GM21619 (cell line): Measurements from ENCODE around the gene GPATCH4.
"Not testable (repeated sequence)": the region's sequence is repeated elsewhere in the genome, so short reads cannot be mapped to it uniquely, and the experiment has no call there.

Source experiments
- ATAC-seq: cut with Tn5 transposase; IDR thresholded peaks from one replicate; pipeline ENCODE4 v1.9.1; 2021; ENCODE audit not compliant: unreplicated experiment

Gene GPATCH4

DNA sequence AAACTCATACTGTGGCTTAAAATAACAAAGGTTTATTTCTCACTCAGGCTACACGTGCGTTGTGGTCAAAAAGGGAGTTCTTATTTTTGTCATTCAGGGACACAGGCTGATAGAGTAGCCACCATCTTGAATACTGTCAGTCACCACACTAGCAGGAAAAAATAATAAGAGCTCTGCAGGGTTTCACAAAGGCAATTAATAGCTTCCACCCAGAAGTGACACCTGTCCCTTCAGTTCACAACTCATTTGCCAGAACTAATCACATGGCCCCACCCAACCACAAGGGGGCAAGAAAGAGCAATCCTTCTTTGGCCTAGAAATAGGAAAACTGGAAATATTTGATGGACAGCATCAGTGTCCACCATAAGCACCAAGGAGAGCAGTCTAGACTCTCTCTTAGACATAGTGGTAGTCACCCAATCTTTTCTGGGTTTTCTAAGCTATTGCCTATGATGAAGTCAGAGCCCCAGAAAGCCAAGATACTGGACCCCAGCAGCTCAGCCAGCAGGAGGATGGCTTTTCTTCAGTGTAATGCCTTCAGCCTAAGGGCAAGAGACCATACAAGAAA lies 26.1 kb upstream of the GPATCH4 start:
- no peak for ATAC-seq

DNA sequence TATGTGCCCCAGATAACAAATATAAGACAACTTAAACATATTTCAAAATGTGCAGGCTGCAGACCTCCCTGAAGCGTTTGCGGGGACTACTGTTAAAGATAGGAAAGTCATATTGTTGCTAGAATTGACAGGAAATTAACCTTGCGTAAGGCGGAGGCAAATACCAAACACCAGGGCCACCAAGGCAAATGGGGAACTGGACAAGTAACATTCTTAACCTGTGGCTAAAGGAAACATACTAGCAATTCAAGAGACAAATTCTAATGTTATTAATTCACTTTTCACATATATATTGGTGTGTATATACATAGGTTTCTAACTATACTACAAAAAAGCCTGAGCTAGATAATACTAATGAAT lies 24.8 kb upstream of the GPATCH4 start:
- no peak for ATAC-seq

DNA sequence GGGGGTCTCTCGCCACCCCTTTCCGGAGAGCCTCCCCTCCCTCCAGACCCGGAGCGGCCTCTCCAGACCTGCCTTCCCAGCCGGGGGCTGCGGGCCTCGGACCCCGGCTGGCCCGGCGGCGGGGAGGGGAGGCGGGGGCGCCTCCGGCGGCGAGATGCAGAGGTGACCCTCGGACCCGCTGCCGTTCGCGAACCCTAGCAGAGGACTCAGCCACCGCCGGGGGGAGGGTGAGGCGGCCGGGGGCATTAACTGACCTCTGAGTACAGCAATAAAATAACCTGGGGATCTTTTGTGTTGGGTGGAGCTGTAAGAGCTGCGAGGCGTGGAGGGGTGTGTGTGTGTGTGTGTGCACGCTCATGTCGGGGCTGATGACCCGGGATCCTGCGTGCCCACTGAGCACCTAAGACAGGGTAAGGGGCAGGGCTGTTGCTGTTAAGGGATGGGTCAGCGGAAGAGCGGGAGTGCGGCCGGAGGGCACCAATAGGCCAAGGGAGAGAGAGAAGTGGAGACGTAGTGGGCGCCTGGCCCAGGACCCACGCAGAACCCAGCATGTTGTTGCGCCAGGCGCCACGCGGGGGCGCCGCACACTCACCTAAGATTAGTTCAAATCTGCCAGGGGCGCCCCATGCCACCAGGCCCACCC lies 24.3 kb upstream of the GPATCH4 start:
- no peak for ATAC-seq

DNA sequence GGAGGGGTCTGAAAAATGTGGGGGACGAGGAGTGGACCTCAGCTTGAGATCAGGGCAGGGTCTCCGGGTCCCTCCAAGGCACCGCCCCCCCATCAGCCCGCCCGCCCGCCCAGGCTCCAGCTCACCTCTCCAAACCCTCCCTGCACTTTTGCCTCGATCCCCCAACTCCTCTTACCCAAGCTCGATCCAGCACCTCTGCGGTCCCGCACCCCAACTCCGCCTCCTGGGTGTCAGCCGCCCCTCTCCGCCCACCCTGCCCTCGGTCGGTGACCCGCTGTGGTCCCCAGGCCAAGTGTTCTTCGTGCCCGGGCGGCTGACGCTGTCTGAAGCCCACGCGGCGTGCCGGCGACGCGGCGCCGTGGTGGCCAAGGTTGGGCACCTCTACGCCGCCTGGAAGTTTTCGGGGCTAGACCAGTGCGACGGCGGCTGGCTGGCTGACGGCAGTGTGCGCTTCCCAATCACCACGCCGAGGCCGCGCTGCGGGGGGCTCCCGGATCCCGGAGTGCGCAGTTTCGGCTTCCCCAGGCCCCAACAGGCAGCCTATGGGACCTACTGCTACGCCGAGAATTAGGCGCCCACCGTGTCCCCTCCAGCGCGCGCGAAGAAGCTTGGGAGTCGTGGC lies 23.6 kb upstream of the GPATCH4 start:
- ATAC-seq, result no peak

DNA sequence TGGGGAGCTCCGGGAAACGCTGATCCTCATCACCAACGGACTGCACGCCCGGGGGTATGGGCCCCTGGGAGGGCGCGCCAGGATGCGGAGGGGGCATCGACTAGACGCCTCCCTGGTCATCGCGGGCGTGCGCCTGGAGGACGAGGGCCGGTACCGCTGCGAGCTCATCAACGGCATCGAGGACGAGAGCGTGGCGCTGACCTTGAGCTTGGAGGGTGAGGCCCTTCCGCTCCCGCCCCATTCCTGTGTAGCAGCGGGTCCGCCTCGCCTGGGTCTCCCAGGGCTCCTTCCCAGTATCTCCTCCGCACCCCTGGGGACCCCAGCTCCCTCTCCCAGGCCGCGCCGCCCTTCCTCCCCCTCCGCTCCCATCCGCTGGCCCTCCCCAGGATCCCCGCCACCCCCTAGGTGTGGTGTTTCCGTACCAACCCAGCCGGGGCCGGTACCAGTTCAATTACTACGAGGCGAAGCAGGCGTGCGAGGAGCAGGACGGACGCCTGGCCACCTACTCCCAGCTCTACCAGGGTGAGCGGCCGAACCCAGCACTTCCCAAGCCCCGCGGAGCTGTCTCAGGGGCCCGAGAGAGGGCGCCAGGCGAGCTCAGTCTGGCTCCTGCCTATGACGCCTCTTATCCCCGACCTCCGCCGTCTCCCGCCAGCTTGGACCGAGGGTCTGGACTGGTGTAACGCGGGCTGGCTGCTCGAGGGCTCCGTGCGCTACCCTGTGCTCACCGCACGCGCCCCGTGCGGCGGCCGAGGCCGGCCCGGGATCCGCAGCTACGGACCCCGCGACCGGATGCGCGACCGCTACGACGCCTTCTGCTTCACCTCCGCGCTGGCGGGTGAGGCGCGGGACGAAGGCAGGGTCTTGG lies 22.9 kb upstream of the GPATCH4 start:
- ATAC-seq, result no peak

DNA sequence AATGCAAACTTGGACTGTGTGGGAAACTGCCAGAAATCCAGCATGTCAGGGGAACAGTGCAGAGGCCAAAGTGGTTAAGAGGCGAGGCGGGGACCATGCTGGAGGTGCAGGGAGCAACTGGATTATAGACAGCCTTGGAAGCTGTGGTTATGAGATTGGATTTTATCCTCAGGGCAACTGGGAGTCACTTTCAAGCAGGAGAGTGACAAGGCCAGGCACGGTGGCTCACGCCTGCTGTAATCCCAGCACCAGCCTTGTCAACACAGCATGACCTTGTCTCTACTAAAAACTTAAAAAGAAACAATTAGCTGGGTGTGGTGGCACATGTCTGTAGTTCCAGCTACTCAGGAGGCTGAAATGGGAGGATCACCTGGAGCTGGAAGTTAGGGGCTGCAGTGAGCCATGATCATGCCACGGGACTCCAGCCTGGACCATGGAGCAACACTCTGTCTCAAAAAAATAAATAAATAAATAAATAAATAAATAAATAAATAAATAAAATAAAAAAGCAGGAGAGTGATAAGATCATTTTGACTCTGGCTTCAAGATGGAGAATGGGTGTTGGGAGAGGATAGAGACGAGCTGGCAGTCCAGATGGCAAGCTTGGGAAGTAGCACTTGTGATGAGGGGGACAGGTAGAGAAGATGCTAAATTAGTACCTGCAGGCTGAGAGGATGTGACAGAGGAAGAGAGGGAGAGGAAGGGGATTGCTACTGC lies 21.5 kb upstream of the GPATCH4 start:
- no peak for ATAC-seq

DNA sequence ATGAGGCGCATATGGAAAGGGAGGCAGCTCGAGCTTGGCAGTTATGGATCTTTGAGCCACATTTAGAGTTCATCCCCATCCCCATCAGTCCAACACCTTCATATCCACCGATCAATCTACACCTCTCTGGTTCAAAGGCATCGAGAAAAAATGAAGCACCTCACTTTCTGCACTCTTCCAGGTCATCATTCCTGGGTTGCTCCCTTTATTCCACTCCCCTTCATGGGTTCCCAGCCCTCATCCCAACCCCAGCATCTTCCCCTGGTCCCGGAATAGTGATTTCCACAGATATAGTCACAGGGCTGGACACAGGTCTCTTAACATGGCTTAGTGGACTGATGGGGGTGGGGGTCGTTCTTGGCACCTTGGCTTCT lies 18.3 kb upstream of the GPATCH4 start:
- ATAC-seq, result no peak

DNA sequence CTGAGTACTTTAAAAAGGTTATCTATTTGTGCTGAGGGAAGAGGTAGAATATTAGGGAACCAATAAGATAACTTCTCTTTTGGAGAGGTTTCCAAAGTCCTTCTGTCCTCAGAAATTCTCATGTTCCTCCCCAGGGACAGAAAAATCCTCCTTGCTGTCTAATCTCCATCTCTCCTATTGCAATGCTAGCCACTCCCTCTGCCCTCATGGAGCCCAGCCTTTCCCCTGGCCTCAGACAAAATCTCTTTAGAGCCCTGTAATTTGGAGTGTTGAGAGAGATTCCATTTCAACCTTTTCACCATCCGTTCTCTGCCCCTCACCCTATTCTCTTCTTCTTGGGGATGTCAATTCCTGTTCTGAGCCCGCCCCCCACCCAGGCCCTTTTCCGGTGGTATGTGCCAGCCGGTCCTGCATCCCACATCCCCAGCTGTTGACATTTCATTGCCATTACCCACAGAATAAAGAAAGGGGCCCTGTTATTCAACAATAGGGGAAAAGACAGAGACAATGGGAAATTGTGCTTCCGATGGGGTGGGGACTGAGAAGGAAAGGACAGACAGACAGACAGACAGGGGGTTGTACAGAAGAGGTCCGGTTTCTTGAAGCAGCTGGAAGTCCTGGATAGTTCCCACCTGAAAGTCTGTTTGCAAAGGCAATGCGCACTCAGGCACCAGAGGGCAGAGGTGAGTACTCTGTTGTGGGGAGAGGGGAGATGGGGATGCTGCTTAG lies 17.7 kb upstream of the GPATCH4 start, which contains the start of gene HAPLN2:
Gene HAPLN2 (plus strand): TSS at position 563 of the 729 bp plus-strand sequence. CDS start 4,076 bp downstream, outside the sequence.
- ATAC-seq, result no peak

DNA sequence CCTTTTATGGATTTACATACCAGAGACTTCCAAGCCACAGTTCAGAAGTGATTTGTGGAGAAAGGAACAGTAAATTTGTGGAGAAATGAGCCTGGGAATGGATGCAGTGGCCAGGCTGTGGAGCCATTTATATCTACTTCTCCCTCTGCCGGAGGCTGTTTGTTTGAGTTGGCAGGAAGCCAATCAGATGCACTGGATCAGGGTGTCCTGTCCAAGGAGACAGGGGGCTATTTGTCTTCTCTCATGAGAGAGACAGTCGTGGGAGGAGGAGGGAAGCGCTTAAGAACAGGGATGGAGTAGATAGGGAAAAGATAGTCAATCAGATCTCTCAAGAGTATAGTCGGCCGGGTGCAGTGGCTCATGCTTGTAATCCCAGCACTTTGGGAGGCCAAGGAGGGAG lies 15.2 kb upstream of the GPATCH4 start:
- no peak for ATAC-seq

DNA sequence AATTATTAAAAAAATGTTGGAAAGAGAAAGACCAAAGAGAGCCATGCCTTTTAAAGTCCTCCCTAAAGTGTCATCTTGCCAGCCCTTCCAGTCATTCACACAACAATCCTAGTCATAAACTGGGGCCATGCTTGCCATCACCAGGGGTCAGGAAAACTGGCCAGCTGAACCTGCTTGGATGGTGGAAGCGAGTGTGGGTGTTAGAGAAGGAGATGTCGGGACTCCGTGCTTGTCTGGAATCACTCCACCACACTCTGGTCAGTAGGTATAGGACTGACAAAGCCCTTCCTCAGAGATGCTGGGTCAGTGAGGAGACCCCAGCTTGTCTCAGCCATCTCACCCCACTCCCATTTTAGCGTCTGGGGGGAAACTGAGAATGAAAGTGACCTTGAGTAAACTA lies 14.7 kb upstream of the GPATCH4 start:
- ATAC-seq, result no peak

DNA sequence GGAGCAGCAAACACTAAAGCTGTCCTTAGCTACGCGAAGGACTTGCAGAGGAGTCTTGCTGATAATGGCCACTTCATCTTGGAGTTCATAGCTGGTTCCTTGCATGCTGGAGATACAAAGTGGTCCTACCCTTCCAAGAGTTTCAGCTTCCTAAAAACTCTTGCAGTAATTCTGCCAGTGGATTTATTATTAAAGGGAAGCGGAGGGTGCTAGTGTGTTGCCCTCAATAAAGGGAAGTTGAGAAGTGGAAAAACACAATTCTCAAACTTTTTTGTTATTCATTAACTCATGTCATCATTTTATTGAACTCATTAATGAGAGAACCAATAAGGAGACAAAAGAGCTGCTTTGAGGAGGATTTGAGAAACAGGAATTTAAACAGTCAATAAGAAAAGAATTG lies 11.4 kb upstream of the GPATCH4 start:
- no peak for ATAC-seq

DNA sequence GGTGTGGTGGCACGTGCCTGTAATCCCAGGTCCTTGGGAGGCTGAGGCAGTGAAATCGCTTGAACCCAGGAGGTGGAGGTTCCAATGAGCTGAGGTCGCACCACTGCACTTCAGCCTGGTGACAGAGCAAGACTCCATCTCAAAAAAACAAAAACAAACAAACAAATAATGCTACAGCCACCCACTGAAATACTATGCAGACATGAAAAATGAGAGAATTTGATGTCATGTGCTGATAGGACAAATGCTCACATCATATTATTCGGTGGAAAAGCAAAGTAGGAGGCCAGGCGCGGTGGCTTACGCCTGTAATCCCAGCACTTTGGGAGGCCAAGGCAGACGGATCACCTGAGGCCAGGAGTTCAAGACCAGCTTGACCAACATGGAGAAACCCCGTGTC lies 8.8 kb upstream of the GPATCH4 start:
- not testable (repeated sequence) for ATAC-seq

DNA sequence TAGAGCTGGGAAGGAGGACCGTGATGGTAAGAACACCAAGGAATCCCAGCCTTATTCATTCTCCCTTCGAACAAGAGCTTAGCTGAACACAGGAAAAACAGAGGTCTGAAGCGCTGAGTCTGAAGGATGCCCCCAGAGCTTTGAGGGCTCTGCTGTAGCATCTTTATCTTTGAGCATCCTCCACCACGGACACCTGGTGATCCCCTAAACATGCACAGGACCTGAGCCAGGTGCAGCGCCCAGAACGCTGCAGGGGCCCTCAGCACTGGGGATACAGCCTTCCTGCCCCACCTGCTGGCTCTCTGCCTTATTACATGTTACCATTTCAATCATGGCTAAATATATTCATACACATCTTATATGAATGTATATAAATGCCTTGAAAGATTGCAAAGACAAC lies 7.7 kb upstream of the GPATCH4 start:
- ATAC-seq, result no peak

DNA sequence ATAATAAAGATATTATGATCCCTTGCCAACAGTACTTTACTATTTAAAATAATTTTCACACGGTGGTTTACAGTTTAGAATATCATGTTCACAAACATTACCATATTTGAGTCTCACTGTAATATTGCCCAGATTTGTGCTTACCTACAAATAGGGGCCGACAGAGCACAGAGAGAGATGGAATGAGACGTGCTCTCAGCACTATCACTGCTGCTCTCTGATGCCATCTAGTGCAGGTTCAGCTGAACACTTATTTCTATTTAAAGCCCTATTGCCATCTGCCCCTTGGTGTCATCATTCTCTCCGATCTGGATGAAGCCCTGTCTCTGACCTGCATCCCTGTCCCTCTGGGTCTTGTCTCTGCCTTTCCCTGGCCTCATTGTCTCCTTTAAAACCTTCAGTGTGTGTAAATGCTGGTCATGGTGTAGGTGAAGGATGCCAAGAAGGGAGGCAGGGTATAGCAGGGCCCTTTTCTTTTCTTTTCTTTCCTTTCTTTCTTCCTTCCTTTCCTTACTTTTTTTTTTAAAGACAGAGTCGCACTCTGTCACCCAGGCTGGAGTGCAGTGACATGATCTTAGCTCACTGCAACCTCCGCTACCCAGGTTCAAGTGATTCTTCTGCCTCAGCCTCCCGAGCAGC lies 6.9 kb upstream of the GPATCH4 start:
- peak; percentile 83 for ATAC-seq

DNA sequence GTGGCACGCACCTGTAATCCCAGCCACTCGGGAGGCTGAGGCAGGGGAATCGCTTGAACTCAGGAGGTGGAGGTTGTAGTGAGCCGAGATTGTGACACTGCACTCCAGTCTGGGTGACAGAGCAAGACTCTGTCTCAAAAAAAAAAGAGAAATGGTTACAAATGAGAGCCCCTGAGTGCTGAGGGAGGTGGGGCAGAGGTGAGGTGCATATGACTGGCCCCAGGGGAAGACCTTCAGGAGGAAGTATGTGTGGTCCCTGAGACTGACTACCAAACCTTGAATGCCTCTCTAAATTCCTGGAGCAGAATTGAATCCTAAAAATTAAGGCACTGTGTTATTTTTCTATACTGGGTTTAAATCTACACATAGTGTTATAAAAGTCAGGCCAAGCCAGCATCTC lies 6.1 kb upstream of the GPATCH4 start:
- ATAC-seq, result not testable (repeated sequence)

DNA sequence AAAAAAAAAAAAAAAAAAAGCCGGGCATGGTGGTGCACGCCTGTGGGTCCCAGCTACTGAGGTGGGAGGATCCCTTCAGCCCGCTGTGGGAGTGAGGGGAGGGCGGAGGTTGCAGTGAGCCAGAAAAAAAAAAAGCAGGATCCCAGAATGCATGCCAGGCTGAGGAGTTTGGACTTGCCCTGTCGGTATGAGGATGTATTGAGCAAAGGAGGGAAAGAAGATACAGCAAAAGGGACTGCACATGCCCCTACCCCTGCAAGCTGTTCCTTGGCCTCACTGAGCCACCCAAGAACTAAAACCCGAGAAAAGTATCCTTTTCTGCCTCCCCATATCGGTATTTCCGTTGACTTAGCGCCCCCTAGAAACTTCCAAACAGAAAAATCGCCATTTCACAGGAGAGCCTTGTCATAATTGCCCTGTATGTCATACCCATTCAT lies 1.3 kb upstream of the GPATCH4 start:
- no peak for ATAC-seq

DNA sequence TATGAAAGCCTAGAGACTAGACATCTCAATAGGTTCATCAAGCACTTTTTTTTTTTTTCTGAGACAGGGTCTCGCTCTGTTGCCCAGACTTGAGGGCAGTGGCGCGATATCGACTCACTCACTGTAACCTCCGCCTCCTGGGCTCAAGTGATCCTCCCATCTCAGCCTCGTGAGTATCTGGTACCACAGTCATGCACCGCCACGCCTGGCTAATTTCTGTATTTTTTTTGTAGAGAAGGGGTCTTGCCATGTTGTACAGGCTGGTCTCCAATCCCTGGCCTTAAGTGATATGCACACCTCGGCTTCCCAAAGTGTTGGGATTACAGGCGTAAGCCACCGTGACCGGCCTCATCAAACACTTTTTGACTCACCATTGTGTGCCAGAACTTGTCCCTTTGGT lies 613 bp upstream of the GPATCH4 start:
- peak; percentile 25 for ATAC-seq

DNA sequence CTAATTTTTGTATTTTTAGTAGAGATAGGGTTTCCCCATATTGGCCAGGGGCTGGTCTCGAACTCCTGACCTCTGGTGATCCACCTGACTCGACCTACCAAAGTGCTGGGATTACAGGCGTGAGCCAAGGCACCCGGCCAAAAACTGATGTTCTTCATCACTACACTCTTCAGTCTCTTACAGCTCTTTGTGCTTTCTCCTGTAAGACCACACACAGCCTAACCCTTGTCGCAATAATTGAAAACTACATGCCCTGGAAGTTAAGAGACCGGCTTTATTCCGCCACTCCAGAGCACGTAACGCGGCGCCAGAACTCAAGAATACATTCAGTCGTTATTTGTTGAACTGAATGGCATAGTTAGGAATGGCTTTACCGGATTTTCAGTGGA lies 552 bp downstream of the GPATCH4 start:
- no peak for ATAC-seq

DNA sequence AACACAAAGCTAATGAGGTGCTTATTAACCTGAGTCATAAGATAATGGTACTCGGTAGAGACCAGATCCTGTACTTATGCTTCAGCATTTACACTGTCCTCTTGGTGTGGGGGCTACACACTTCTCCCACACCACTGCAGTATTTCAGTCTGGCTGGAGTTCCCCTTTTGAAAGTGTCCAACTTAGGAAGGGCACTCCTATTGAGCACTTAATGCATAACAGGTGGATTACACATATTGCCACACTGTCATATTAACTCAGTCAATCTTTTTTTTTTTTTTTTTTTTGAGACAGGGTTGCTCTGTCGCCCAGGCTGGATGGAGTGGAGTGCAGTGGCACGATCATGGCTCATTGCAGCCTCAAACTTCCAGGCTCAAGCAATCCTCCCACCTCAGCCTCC lies 1.5 kb downstream of the GPATCH4 start:
- ATAC-seq, result no peak
